HepG2 (cell line): ENCODE measurements around the gene CNTD1. TPM values are rescaled to one million over a fixed set of nuclear protein-coding genes. Genes with fewer than 3 reads are reported as not detected.

ENCODE experiments used
- ARID3A ChIP-seq: IDR thresholded peaks from 2 replicates; pipeline ENCODE4 v1.6.1; 2012; ENCODE audit warnings: low read depth, low read length, improper control_type of control experiment
- CSRNP2 ChIP-seq: sonication (generic); formaldehyde crosslinking; conservative IDR thresholded peaks from 2 replicates; pipeline ENCODE4 v1.8.0; 2022; ENCODE audit warnings: low read depth, missing genetic modification reagents
- DR1 ChIP-seq: sonication (generic); formaldehyde crosslinking; IDR thresholded peaks from 2 replicates; pipeline ENCODE4 v1.8.0; 2021; ENCODE audit warnings: mild to moderate bottlenecking, missing genetic modification reagents, inconsistent platforms
- EED ChIP-seq: sonication (generic); formaldehyde crosslinking; IDR thresholded peaks from 2 replicates; pipeline ENCODE4 v1.5.0; 2020; ENCODE audit warnings: mild to moderate bottlenecking, missing genetic modification reagents
- FOXP1 ChIP-seq, 2 experiments: fragments of 450-650 bp in 1 of 2; IDR thresholded peaks; 2 replicates each; pipeline ENCODE4 v1.6.1; 2017 to 2018; ENCODE audit warnings: antibody characterized with exemption in 1 of 2
- GABPA ChIP-seq, 2 experiments: IDR thresholded peaks; 2 replicates each; pipeline ENCODE4 v1.6.1; 2011 to 2016; ENCODE audit warnings: low read depth in 2 of 2, low read length in 1 of 2, missing biosample characterization in 1 of 2, missing genetic modification characterization in 1 of 2
- HOXA3 ChIP-seq: sonication (generic); formaldehyde crosslinking; IDR thresholded peaks from 2 replicates; pipeline ENCODE4 v1.5.0; 2020; ENCODE audit warnings: missing genetic modification reagents
- KDM3A ChIP-seq: IDR thresholded peaks from 2 replicates; pipeline ENCODE4 v1.6.1; 2018; ENCODE audit warnings: low read depth, missing compliant biosample characterization
- LBX2 ChIP-seq: sonication (generic); formaldehyde crosslinking; IDR thresholded peaks from 2 replicates; pipeline ENCODE4 v1.5.0; 2020; ENCODE audit warnings: missing genetic modification reagents, mild to moderate bottlenecking, borderline replicate concordance
- RARA ChIP-seq: IDR thresholded peaks from 2 replicates; pipeline ENCODE4 v1.6.1; 2016; ENCODE audit warnings: missing genetic modification reagents, missing compliant biosample characterization
- SMARCC2 ChIP-seq: fragments of 450-650 bp; IDR thresholded peaks from 2 replicates; pipeline ENCODE4 v1.6.1; 2017; ENCODE audit warnings: antibody characterized with exemption, mild to moderate bottlenecking
- SOX5 ChIP-seq: IDR thresholded peaks from 2 replicates; pipeline ENCODE4 v1.6.1; 2016; ENCODE audit warnings: borderline replicate concordance
- TOE1 ChIP-seq: sonication (generic); formaldehyde crosslinking; IDR thresholded peaks from 2 replicates; pipeline ENCODE4 v1.4.0; 2020; ENCODE audit warnings: mild to moderate bottlenecking, missing genetic modification reagents
- ZBTB46 ChIP-seq: sonication (generic); formaldehyde crosslinking; IDR thresholded peaks from 2 replicates; pipeline ENCODE4 v1.4.0; 2020; ENCODE audit warnings: mild to moderate bottlenecking, missing genetic modification reagents, borderline replicate concordance
- ZFP90 ChIP-seq: sonication (generic); formaldehyde crosslinking; IDR thresholded peaks from 2 replicates; pipeline ENCODE4 v1.8.0; 2022; ENCODE audit warnings: missing genetic modification reagents, mild to moderate bottlenecking, inconsistent platforms, borderline replicate concordance
- ZNF124 ChIP-seq: sonication (generic); formaldehyde crosslinking; IDR thresholded peaks from 2 replicates; pipeline ENCODE4 v1.4.0; 2020; ENCODE audit warnings: missing genetic modification reagents
- ZNF326 ChIP-seq: sonication (generic); formaldehyde crosslinking; IDR thresholded peaks from 2 replicates; pipeline ENCODE4 v1.4.0; 2020; ENCODE audit warnings: missing genetic modification reagents, borderline replicate concordance
- ZSCAN31 ChIP-seq: sonication (generic); formaldehyde crosslinking; IDR thresholded peaks from 2 replicates; pipeline ENCODE4 v1.5.0; 2020; ENCODE audit warnings: low read depth, mild to moderate bottlenecking, missing genetic modification reagents
- polyA plus RNA-seq, 8 experiments: library from polyadenylated mRNA; depleted of rRNA in 3 of 8; stranded (reverse) in 7 of 8; unstranded in 1 of 8; fragments of >200 nt; fragmentation: Illumina TruSeq in 4 of 8; extraction: Trizol in 4 of 8; gene quantifications; 2 replicates each; pipeline versions ENCODE4 v1.2.1 to v1.2.3, GENCODE V29; 2011 to 2016; ENCODE audit warnings: low read depth in 4 of 8, missing spikeins in 1 of 8, mixed read lengths in 1 of 8; ENCODE audit not compliant: insufficient read depth in 1 of 8
- total RNA-seq, 5 experiments: library from RNA; depleted of rRNA; stranded (reverse); fragments of >200 nt; fragmentation: Illumina TruSeq; extraction: Trizol; gene quantifications; 2 replicates each; pipeline ENCODE4 v1.2.3, GENCODE V29; 2016; ENCODE audit warnings: low read depth in 1 of 5
- TF ChIP-seq, protein P1 (sequence below): sonication (generic); formaldehyde crosslinking; IDR thresholded peaks from 2 replicates; pipeline ENCODE4 v1.5.0; 2020; ENCODE audit warnings: mild to moderate bottlenecking, missing genetic modification reagents
- TF ChIP-seq, protein P2 (sequence below): IDR thresholded peaks from 2 replicates; pipeline ENCODE4 v1.6.1; 2016; ENCODE audit warnings: control low read depth

CNTD1 gene
- total and polyA plus RNA-seq, 2 of the 13 experiments (the other 11 are each of a cell fraction or from before 2014, with no cell fraction given): 0.11 to 0.15 TPM

DNA sequence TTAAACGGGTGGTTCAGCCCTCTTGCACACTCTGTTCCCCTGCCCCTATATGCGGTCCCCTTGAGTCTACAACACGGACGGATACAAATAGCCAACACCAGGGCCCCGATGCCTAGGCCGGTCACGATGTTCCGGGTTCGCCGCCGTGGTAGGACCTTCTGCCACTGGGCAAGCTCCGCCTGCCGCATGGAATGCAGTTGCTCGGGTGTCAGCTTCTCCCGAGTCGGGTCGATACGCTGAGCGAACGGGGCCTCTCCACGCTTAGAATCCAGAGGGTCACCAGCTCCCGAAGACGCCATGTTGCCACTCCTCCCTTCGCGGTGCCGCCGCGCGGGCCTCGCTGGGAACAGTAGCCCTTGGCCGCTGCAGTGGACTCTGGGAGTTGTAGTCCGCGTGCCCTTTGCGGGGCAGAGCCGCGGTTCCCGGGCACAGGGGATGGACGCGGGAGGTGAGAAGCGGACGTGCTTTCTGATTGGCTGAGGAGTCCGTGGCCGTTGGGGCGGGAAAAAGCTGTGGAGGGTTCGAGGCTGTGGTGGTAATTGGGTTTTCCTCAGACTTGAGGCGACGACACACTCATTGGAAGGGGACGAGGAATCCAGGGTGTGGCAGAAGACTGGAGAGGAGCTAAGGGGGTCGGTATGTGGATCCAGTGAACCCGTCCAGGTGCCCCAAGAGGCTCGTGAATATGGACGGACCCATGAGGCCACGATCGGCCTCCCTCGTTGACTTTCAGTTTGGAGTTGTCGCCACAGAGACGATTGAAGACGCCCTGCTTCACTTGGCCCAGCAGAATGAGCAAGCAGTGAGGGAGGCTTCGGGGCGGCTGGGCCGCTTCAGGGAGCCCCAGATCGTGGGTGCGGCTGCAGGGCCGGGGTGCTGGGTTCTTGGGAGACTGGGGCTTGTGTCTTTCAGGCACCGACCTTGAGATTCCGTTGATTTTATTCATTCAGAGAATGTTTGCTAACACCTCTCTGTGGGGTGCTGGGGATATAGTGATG is at the start of gene CNTD1, which contains the start of gene COA3 (continued):
- TF ChIP-seq EED: peak; percentile 96
- peak; percentile 85; the same call in 1 of the 2 replicates for TF ChIP-seq ZFP90 (CRISPR knock-in tag)
- TF ChIP-seq LBX2 (CRISPR knock-in tag): no peak
- peak; percentile 78; the same call in 1 of the 2 replicates for TF ChIP-seq KDM3A (CRISPR knock-in tag)
- peak; percentile 97 for TF ChIP-seq HOXA3
- 0 out of 2 replicates have a peak, but pooled peaks have one; percentile 14 for TF ChIP-seq ZNF326
- peak; percentile 30; the same call in 1 of the 2 replicates for TF ChIP-seq SOX5 (CRISPR knock-in tag)
- peak; percentile 95 for TF ChIP-seq ZNF124
- TF ChIP-seq, protein P1, sequence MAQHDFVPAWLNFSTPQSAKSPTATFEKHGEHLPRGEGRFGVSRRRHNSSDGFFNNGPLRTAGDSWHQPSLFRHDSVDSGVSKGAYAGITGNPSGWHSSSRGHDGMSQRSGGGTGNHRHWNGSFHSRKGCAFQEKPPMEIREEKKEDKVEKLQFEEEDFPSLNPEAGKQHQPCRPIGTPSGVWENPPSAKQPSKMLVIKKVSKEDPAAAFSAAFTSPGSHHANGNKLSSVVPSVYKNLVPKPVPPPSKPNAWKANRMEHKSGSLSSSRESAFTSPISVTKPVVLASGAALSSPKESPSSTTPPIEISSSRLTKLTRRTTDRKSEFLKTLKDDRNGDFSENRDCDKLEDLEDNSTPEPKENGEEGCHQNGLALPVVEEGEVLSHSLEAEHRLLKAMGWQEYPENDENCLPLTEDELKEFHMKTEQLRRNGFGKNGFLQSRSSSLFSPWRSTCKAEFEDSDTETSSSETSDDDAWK: no peak
- no peak for TF ChIP-seq ARID3A
- no peak; the same call in 1 of the 2 replicates for TF ChIP-seq RARA (CRISPR knock-in tag)
- TF ChIP-seq, protein P2, sequence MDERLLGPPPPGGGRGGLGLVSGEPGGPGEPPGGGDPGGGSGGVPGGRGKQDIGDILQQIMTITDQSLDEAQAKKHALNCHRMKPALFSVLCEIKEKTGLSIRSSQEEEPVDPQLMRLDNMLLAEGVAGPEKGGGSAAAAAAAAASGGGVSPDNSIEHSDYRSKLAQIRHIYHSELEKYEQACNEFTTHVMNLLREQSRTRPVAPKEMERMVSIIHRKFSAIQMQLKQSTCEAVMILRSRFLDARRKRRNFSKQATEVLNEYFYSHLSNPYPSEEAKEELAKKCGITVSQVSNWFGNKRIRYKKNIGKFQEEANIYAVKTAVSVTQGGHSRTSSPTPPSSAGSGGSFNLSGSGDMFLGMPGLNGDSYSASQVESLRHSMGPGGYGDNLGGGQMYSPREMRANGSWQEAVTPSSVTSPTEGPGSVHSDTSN (CRISPR knock-in tag): no peak
- TF ChIP-seq SMARCC2: no peak
- TF ChIP-seq ZBTB46 (CRISPR knock-in tag): no peak
- peak; percentile 80; the same call in 1 of the 2 replicates for TF ChIP-seq DR1 (CRISPR knock-in tag)
- peak; percentile 97 for TF ChIP-seq ZSCAN31 (CRISPR knock-in tag)
- no peak; the same call in 1 of the 2 replicates for TF ChIP-seq GABPA (IDR thresholded peaks at IDR 0.05; ENCODE audit: low read depth, low read length)
- TF ChIP-seq GABPA (CRISPR knock-in tag; IDR thresholded peaks at IDR 0.05; ENCODE audit: low read depth): peak; percentile 86
- TF ChIP-seq FOXP1 (IDR thresholded peaks at IDR 0.05): no peak
- TF ChIP-seq FOXP1 (CRISPR knock-in tag; IDR thresholded peaks at IDR 0.05): no peak
- TF ChIP-seq TOE1 (CRISPR knock-in tag): peak; percentile 93
- no peak for TF ChIP-seq CSRNP2
